K562 (cell line): ENCODE measurements around the gene SUMF2. TPM values are rescaled to one million over a fixed set of nuclear protein-coding genes. Genes with fewer than 3 reads are reported as not detected.

ENCODE experiments used
- C11orf30 ChIP-seq: fragments of 450-650 bp; IDR thresholded peaks from 2 replicates; pipeline ENCODE4 v1.6.1; 2016; ENCODE audit warnings: low read depth, mild to moderate bottlenecking
- CREM ChIP-seq: IDR thresholded peaks from 2 replicates; pipeline ENCODE4 v1.6.1; 2014; ENCODE audit warnings: antibody characterized with exemption, low read depth
- ELF2 ChIP-seq: fragments of 250-450 bp; sonication (Bioruptor Pico); IDR thresholded peaks from 2 replicates; pipeline ENCODE4 v1.5.0; 2021; ENCODE audit warnings: mild to moderate bottlenecking
- FUS ChIP-seq: fragments of 200-400 bp; formaldehyde crosslinking; optimal IDR thresholded peaks from 2 replicates; pipeline ENCODE3; 2017; ENCODE audit warnings: low read depth, low read length
- KLF6 ChIP-seq: fragments of 250-450 bp; sonication (Bioruptor Pico); IDR thresholded peaks from 2 replicates; pipeline ENCODE4 v1.4.0; 2020; ENCODE audit warnings: mild to moderate bottlenecking, moderate library complexity, borderline replicate concordance
- MAFG ChIP-seq: fragments of 450-650 bp; conservative IDR thresholded peaks from 2 replicates; pipeline ENCODE4 v1.6.1; 2016; ENCODE audit warnings: missing genetic modification characterization, missing compliant biosample characterization
- NEUROD1 ChIP-seq: fragments of 150-350 bp; IDR thresholded peaks from 2 replicates; pipeline ENCODE4 v1.6.1; 2014; ENCODE audit warnings: borderline replicate concordance, low read length, low read depth; ENCODE audit not compliant: partially characterized antibody
- NFRKB ChIP-seq: fragments of 450-650 bp; IDR thresholded peaks from 2 replicates; pipeline ENCODE4 v1.6.1; 2016; ENCODE audit warnings: low read depth
- OTX1 ChIP-seq: fragments of 450-650 bp; formaldehyde crosslinking; IDR thresholded peaks from 2 replicates; pipeline ENCODE4 v1.4.0; 2022; ENCODE audit warnings: mild to moderate bottlenecking
- RBM14 ChIP-seq: fragments of 200-400 bp; formaldehyde crosslinking; IDR thresholded peaks from 2 replicates; pipeline ENCODE4 v1.6.1; 2018; ENCODE audit warnings: low read depth, mild to moderate bottlenecking, low read length, moderate library complexity, borderline replicate concordance; ENCODE audit not compliant: insufficient read depth
- RFX5 ChIP-seq: IDR thresholded peaks from 2 replicates; pipeline ENCODE4 v1.6.1; 2011; ENCODE audit warnings: low read depth, mild to moderate bottlenecking, improper control_type of control experiment, low read length
- SETDB1 ChIP-seq: IDR thresholded peaks from one replicate; pipeline ENCODE4 v1.6.1; 2012; ENCODE audit warnings: low read length, control low read depth, inconsistent platforms
- SPI1 ChIP-seq: IDR thresholded peaks from 2 replicates; pipeline ENCODE4 v1.6.1; 2011; ENCODE audit warnings: low read depth, low read length, control low read depth, borderline replicate concordance
- ZFPM2 ChIP-seq: fragments of 250-450 bp; sonication (Bioruptor Pico); IDR thresholded peaks from 2 replicates; pipeline ENCODE4 v1.5.1; 2022; ENCODE audit warnings: mild to moderate bottlenecking
- ZMIZ1 ChIP-seq, 2 experiments: fragments of 150-350 bp in 1 of 2; IDR thresholded peaks; 2 replicates each; pipeline ENCODE4 v1.6.1; 2012 to 2016; ENCODE audit warnings: low read depth in 2 of 2, low read length in 2 of 2, mild to moderate bottlenecking in 1 of 2, moderate library complexity in 1 of 2
- ZNF830 ChIP-seq: fragments of 250-450 bp; sonication (Bioruptor Pico); IDR thresholded peaks from 2 replicates; pipeline ENCODE4 v1.5.0; 2021; ENCODE audit warnings: mild to moderate bottlenecking
- polyA plus RNA-seq, 8 experiments: library from polyadenylated mRNA; depleted of rRNA in 4 of 8; stranded (reverse) in 5 of 8; unstranded in 3 of 8; fragments of >200 nt; fragmentation: Nextera tagmentation in 2 of 8; fragmentation: Illumina TruSeq in 1 of 8; extraction: Ambion mirVana in 2 of 8; extraction: Trizol in 1 of 8; gene quantifications; 2 replicates each; pipeline versions ENCODE4 v1.2.1 to v1.2.3, GENCODE V29; 2011 to 2014; ENCODE audit warnings: inconsistent platforms in 1 of 8, missing spikeins in 1 of 8
- total RNA-seq, 7 experiments: library from RNA; depleted of rRNA in 6 of 7; stranded (reverse); fragments of >200 nt in 6 of 7; fragmentation: Illumina TruSeq in 2 of 7; extraction: Trizol in 2 of 7; gene quantifications; 2 replicates each; pipeline versions ENCODE4 v1.2.1 to v1.2.3, GENCODE V29; 2011 to 2021; ENCODE audit warnings: low replicate concordance in 1 of 7
- TF ChIP-seq, protein P1 (sequence below), 2 experiments: fragments of 450-650 bp in 1 of 2; IDR thresholded peaks; 2 replicates each; pipeline ENCODE4 v1.6.1; 2011 to 2017; ENCODE audit warnings: low read depth in 2 of 2, antibody characterized with exemption in 1 of 2, borderline replicate concordance in 1 of 2, low read length in 1 of 2, mild to moderate bottlenecking in 1 of 2, mixed read lengths in 1 of 2; ENCODE audit not compliant: control insufficient read depth in 1 of 2
- TF ChIP-seq, protein P2 (sequence below), 2 experiments: fragments of 450-650 bp in 1 of 2; sonication (generic) in 1 of 2; formaldehyde crosslinking in 1 of 2; IDR thresholded peaks in 1 of 2; conservative IDR thresholded peaks in 1 of 2; 2 replicates each; pipeline versions ENCODE4 v1.6.1 to v1.8.1; 2016 to 2023; ENCODE audit warnings: mild to moderate bottlenecking in 2 of 2, moderate library complexity in 2 of 2, inconsistent platforms in 1 of 2, missing genetic modification reagents in 1 of 2

SUMF2 gene
- total and polyA plus RNA-seq, 9 of the 15 experiments (the other 6 are each of a cell fraction or from before 2014, with no cell fraction given): 39.0 to 113 (median 67.7) TPM

- TF ChIP-seq ZMIZ1 (IDR thresholded peaks at IDR 0.05; ENCODE audit: low read depth in 2 of 2, low read length in 2 of 2) (peak in 1 of 2 experiments; percentile 43; a peak in 1 of 4 replicates), ELF2 (CRISPR knock-in tag) (no peak), CREM (peak; percentile 90), C11orf30 (no peak; the same call in 1 of the 2 replicates), OTX1 (CRISPR knock-in tag) (no peak), ZFPM2 (CRISPR knock-in tag) (no peak), NEUROD1 (peak; percentile 81), NFRKB (no peak; the same call in 1 of the 2 replicates), FUS (peak; percentile 80), RBM14 (no peak), ZNF830 (CRISPR knock-in tag) (no peak), MAFG (tag) (no peak), KLF6 (CRISPR knock-in tag) (no peak), SPI1 (no peak), RFX5 (no peak), SETDB1 (no peak)
- TF ChIP-seq, protein P1, sequence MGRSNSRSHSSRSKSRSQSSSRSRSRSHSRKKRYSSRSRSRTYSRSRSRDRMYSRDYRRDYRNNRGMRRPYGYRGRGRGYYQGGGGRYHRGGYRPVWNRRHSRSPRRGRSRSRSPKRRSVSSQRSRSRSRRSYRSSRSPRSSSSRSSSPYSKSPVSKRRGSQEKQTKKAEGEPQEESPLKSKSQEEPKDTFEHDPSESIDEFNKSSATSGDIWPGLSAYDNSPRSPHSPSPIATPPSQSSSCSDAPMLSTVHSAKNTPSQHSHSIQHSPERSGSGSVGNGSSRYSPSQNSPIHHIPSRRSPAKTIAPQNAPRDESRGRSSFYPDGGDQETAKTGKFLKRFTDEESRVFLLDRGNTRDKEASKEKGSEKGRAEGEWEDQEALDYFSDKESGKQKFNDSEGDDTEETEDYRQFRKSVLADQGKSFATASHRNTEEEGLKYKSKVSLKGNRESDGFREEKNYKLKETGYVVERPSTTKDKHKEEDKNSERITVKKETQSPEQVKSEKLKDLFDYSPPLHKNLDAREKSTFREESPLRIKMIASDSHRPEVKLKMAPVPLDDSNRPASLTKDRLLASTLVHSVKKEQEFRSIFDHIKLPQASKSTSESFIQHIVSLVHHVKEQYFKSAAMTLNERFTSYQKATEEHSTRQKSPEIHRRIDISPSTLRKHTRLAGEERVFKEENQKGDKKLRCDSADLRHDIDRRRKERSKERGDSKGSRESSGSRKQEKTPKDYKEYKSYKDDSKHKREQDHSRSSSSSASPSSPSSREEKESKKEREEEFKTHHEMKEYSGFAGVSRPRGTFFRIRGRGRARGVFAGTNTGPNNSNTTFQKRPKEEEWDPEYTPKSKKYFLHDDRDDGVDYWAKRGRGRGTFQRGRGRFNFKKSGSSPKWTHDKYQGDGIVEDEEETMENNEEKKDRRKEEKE (IDR thresholded peaks at IDR 0.05; ENCODE audit: borderline replicate concordance in 1 of 2, control insufficient read depth in 1 of 2, low read depth in 2 of 2, low read length in 1 of 2): no peak
- TF ChIP-seq, protein P2, sequence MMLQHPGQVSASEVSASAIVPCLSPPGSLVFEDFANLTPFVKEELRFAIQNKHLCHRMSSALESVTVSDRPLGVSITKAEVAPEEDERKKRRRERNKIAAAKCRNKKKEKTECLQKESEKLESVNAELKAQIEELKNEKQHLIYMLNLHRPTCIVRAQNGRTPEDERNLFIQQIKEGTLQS (IDR thresholded peaks at IDR 0.05): no peak; the same call in 1 of the 2 replicates
- TF ChIP-seq, protein P2 (CRISPR knock-in tag; conservative IDR thresholded peaks at IDR 0.05): no peak
These were observed 12.5 kb upstream of the SUMF2 start, which contains the start of the genes CCT6A and PSPH (continued) for GRCh38 chr7:56051339-56052191.
